Raji (cell line): ENCODE data around the gene SATL1.
A peak's percentile ranks its signal among the peaks of the same experiment; 100 is the strongest.

ENCODE experiments used
- POLR2A ChIP-seq: IDR thresholded peaks from 2 replicates; pipeline ENCODE4 v1.6.1; 2011; ENCODE audit warnings: low read depth, low read length, control low read depth; ENCODE audit not compliant: insufficient read depth

SATL1 gene

GRCh38 chrX:85243761-85244449 is at the start of gene SATL1, which contains the start of gene ZNF711:
SATL1 (minus strand) TSS chrX:85243779; CDS start chrX:85108968, 134,811 bp downstream.
ZNF711 (plus strand) TSS chrX:85243991; CDS start chrX:85247573, 3,582 bp downstream.
- peak; percentile 47 for TF ChIP-seq POLR2A

GRCh38 chrX:85288992-85289723 is 45.6 kb upstream of the SATL1 start:
- TF ChIP-seq POLR2A: no peak

- TF ChIP-seq POLR2A: peak; percentile 43; the same call in 1 of the 2 replicates
Observed at GRCh38 chrX:85244450-85245211, 1.1 kb upstream of the SATL1 start.

GRCh38 chrX:85243155-85243554 is 424 bp downstream of the SATL1 start:
- no peak for TF ChIP-seq POLR2A

- TF ChIP-seq POLR2A: no peak
Observed at GRCh38 chrX:85223359-85223758, 20.2 kb downstream of the SATL1 start.

GRCh38 chrX:85221361-85221760 is 22.2 kb downstream of the SATL1 start:
- no peak for TF ChIP-seq POLR2A

GRCh38 chrX:85215946-85216345 is 27.6 kb downstream of the SATL1 start:
- no peak for TF ChIP-seq POLR2A

GRCh38 chrX:85213792-85214530 is 29.6 kb downstream of the SATL1 start:
- TF ChIP-seq POLR2A: no peak

GRCh38 chrX:85203461-85203970 is 40.1 kb downstream of the SATL1 start:
- no peak for TF ChIP-seq POLR2A

- no peak for TF ChIP-seq POLR2A
Observed at GRCh38 chrX:85196319-85196718, 47.3 kb downstream of the SATL1 start.

GRCh38 chrX:85159644-85160043 is 83.9 kb downstream of the SATL1 start:
- TF ChIP-seq POLR2A: no peak

- no peak for TF ChIP-seq POLR2A
Observed at GRCh38 chrX:85140964-85141363, 102.6 kb downstream of the SATL1 start.

GRCh38 chrX:85139422-85139821 is 104.2 kb downstream of the SATL1 start:
- no peak for TF ChIP-seq POLR2A

- no peak for TF ChIP-seq POLR2A
Observed at GRCh38 chrX:85136409-85136808, 107.2 kb downstream of the SATL1 start.

- TF ChIP-seq POLR2A: no peak
Observed at GRCh38 chrX:85115252-85115651, 128.3 kb downstream of the SATL1 start.

- TF ChIP-seq POLR2A: no peak
Observed at GRCh38 chrX:85114776-85115175, 128.8 kb downstream of the SATL1 start.
